Right cardiac atrium (tissue), 5 donors: Measurements from ENCODE around the gene SRPK1. TPM values are rescaled to one million over a fixed set of nuclear protein-coding genes. Genes with fewer than 3 reads are reported as not detected.

Source experiments
- ATAC-seq, 2 donors: fragments of 200-7000 bp; cut with Tn5 transposase; one replicate each; pipeline versions ENCODE4 v1.8.0 to v1.9.1; 2020; ENCODE audit warnings: moderate library complexity in 2 of 2, mild to moderate bottlenecking in 1 of 2
- DNase-seq, 3 donors: peaks; one replicate each; pipeline ENCODE4 v3.0.0-alpha.2; 2020
- H3K27ac ChIP-seq: one replicate; pipeline ENCODE4 v1.5.1; 2013; ENCODE audit warnings: mild to moderate bottlenecking, low read length, control low read depth, moderate library complexity
- H3K27me3 ChIP-seq: one replicate; pipeline ENCODE4 v1.6.1; 2013; ENCODE audit not compliant: control insufficient read depth, insufficient read depth
- H3K4me1 ChIP-seq: one replicate; pipeline ENCODE4 v1.6.1; 2013; ENCODE audit warnings: low read length; ENCODE audit not compliant: control insufficient read depth, insufficient read depth
- H3K4me3 ChIP-seq: one replicate; pipeline ENCODE4 v1.5.1; 2013; ENCODE audit warnings: low read length, control low read depth
- H3K9me3 ChIP-seq: one replicate; pipeline ENCODE4 v1.6.1; 2013; ENCODE audit warnings: low read length; ENCODE audit not compliant: control insufficient read depth
- WGBS: extraction: QIAGEN DNeasy Blood & Tissue Kit; methylation state at CpG from one replicate; pipeline ENCODE4 v1.1.7; 2013; 5-methylcytosine and 5-hydroxymethylcytosine counted together
- intact Hi-C, 4 donors: fragments of 100-400 bp; cut with DNase I; formaldehyde crosslinking; loops; one replicate each; pipeline versions ENCODE4 v1.11.0 to v1.14.0; 2022 to 2023
- polyA plus RNA-seq: library from polyadenylated mRNA; stranded (reverse); fragments of 200-250 nt; gene quantifications from one replicate; pipeline ENCODE4 v1.2.3, GENCODE V29; 2013
- total RNA-seq, 4 donors: library from RNA; stranded (reverse); fragmentation: NEBNext Ultra II Directional; extraction: Animal tissue kit (Norgen Biotek cat#: 25700); gene quantifications; one replicate each; pipeline ENCODE4 v1.2.1, GENCODE V29; 2021
- donor health status: healthy with polysubstance abuse.
- donor health status: DM: no; HTN: yes; CAD: no.
- donor health status: DM: no; HTN: no; CAD: no.
- donor health status: DM: no; HTN: yes; CAD: no; lungs with severe emphysema.
- donor health status: DM: yes; HTN: yes; CAD: no.

Gene SRPK1
- total and polyA plus RNA-seq, 5 donors, result 7.8 to 24.0 (median 20.8) TPM

GRCh38 chr6:35897036-35897435 lies 23.9 kb downstream of the SRPK1 start:
- H3K9me3 ChIP-seq, result no peaks in the 10 kb centered on the region
- DNase-seq, result no peak
- intact Hi-C loops, result no loop called here
- H3K4me1 ChIP-seq, result no peaks in the 10 kb centered on the region
- no peak overlapping the region for H3K4me3 ChIP-seq
- H3K27me3 ChIP-seq, result no peaks in the 10 kb centered on the region
- H3K27ac ChIP-seq, result no peak overlapping the region
- 96% methylated on average over 3 of the region's 3 CpGs for WGBS
- ATAC-seq, result no peak

GRCh38 chr6:35896228-35896627 lies 24.7 kb downstream of the SRPK1 start:
- Histone ChIP-seq H3K4me1 (no peaks in the 10 kb centered on the region), H3K9me3 (no peaks in the 10 kb centered on the region), H3K4me3 (no peak overlapping the region), H3K27me3 (no peaks in the 10 kb centered on the region), H3K27ac (no peak overlapping the region)
- DNase-seq (no peak), ATAC-seq (no peak)
- WGBS, result 95% methylated on average over 1 of the region's 1 CpG
- intact Hi-C loops, result no loop called here

- no peak for DNase-seq
- Histone ChIP-seq H3K4me1 (no peaks in the 10 kb centered on the region), H3K4me3 (no peak overlapping the region), H3K9me3 (no peaks in the 10 kb centered on the region), H3K27ac (no peak overlapping the region), H3K27me3 (no peaks in the 10 kb centered on the region)
- no peak for ATAC-seq
- intact Hi-C loops, result no loop called here
- 91% methylated on average over 3 of the region's 3 CpGs for WGBS
Observed at GRCh38 chr6:35895560-35895959, 25.3 kb downstream of the SRPK1 start.

GRCh38 chr6:35894776-35895175 lies 26.1 kb downstream of the SRPK1 start:
- no peak for DNase-seq
- intact Hi-C loops, result no loop called here
- H3K4me1 ChIP-seq, result no peaks in the 10 kb centered on the region
- WGBS, result 73% methylated on average over 2 of the region's 2 CpGs
- H3K27me3 ChIP-seq, result no peaks in the 10 kb centered on the region
- no peaks in the 10 kb centered on the region for H3K9me3 ChIP-seq
- no peak overlapping the region for H3K27ac ChIP-seq
- ATAC-seq, result no peak
- no peak overlapping the region for H3K4me3 ChIP-seq

- Histone ChIP-seq H3K27me3 (no peaks in the 10 kb centered on the region), H3K4me1 (no peaks in the 10 kb centered on the region), H3K9me3 (no peaks in the 10 kb centered on the region), H3K27ac (no peak overlapping the region), H3K4me3 (no peak overlapping the region)
- DNase-seq (no peak), ATAC-seq (no peak)
- 96% methylated on average over 6 of the region's 6 CpGs for WGBS
- intact Hi-C loops, result no loop called here
Observed at GRCh38 chr6:35893246-35893645, 27.7 kb downstream of the SRPK1 start.

GRCh38 chr6:35892482-35892881 lies 28.4 kb downstream of the SRPK1 start:
- Histone ChIP-seq H3K27me3 (no peaks in the 10 kb centered on the region), H3K4me1 (no peaks in the 10 kb centered on the region), H3K4me3 (no peak overlapping the region), H3K27ac (no peak overlapping the region), H3K9me3 (no peaks in the 10 kb centered on the region)
- no peak for ATAC-seq
- intact Hi-C loops, result no loop called here
- WGBS, result 92% methylated on average over 5 of the region's 5 CpGs
- DNase-seq, result no peak

- intact Hi-C loops, result no loop called here
- Histone ChIP-seq H3K9me3 (no peaks in the 10 kb centered on the region), H3K27ac (no peak overlapping the region), H3K27me3 (no peaks in the 10 kb centered on the region), H3K4me1 (no peaks in the 10 kb centered on the region), H3K4me3 (no peak overlapping the region)
- DNase-seq (no peak), ATAC-seq (no peak)
- WGBS, result 98% methylated on average over 5 of the region's 5 CpGs
Observed at GRCh38 chr6:35879151-35879550, 41.7 kb downstream of the SRPK1 start.

GRCh38 chr6:35876902-35877301 lies 44.0 kb downstream of the SRPK1 start:
- 83% methylated on average over 2 of the region's 2 CpGs for WGBS

GRCh38 chr6:35874730-35875129 lies 46.2 kb downstream of the SRPK1 start:
- Histone ChIP-seq H3K4me1 (peaks cover 2% of the 10 kb centered on the region), H3K27me3 (no peaks in the 10 kb centered on the region), H3K27ac (no peak overlapping the region), H3K4me3 (no peak overlapping the region), H3K9me3 (no peaks in the 10 kb centered on the region)
- WGBS, result 80% methylated on average over 1 of the region's 1 CpG
- ATAC-seq, result no peak
- no peak for DNase-seq
- intact Hi-C loops, result no loop called here

More at GRCh38 chr6:35876902-35877301, 44.0 kb downstream of the SRPK1 start:
- intact Hi-C loops, result no loop called here
- DNase-seq (no peak), ATAC-seq (no peak)
- H3K4me3 ChIP-seq, result no peak overlapping the region
- no peaks in the 10 kb centered on the region for H3K9me3 ChIP-seq
- no peaks in the 10 kb centered on the region for H3K27me3 ChIP-seq
- H3K4me1 ChIP-seq, result no peaks in the 10 kb centered on the region
- no peak overlapping the region for H3K27ac ChIP-seq

GRCh38 chr6:35859367-35859766 lies 61.5 kb downstream of the SRPK1 start:
- DNase-seq (no peak), ATAC-seq (no peak)
- intact Hi-C loops, result no loop called here
- H3K27me3 ChIP-seq, result no peaks in the 10 kb centered on the region
- H3K4me3 ChIP-seq, result no peak overlapping the region
- no peaks in the 10 kb centered on the region for H3K9me3 ChIP-seq
- no peak overlapping the region for H3K27ac ChIP-seq
- no peaks in the 10 kb centered on the region for H3K4me1 ChIP-seq
- 87% methylated on average over 4 of the region's 4 CpGs for WGBS

- no peaks in the 10 kb centered on the region for H3K4me1 ChIP-seq
- no peaks in the 10 kb centered on the region for H3K9me3 ChIP-seq
- intact Hi-C loops, result no loop called here
- H3K4me3 ChIP-seq, result no peak overlapping the region
- ATAC-seq, result no peak
- DNase-seq, result no peak
- H3K27ac ChIP-seq, result no peak overlapping the region
- no peaks in the 10 kb centered on the region for H3K27me3 ChIP-seq
Observed at GRCh38 chr6:35857853-35858252, 63.0 kb downstream of the SRPK1 start.

- WGBS, result 95% methylated on average over 1 of the region's 1 CpG
- Histone ChIP-seq H3K9me3 (no peaks in the 10 kb centered on the region), H3K27ac (no peak overlapping the region), H3K4me3 (no peak overlapping the region), H3K4me1 (no peaks in the 10 kb centered on the region), H3K27me3 (no peaks in the 10 kb centered on the region)
- no peak for DNase-seq
- no peak for ATAC-seq
- intact Hi-C loops, result no loop called here
Observed at GRCh38 chr6:35856250-35856649, 64.6 kb downstream of the SRPK1 start.
